ENCODE results near the gene NTN1. TPM values are rescaled to one million over a fixed set of nuclear protein-coding genes. Genes with fewer than 3 reads are reported as not detected.

NTN1 gene
- total RNA-seq, 1 donor = 1.1 TPM

GRCh38 chr17:9238340-9239245 lies 217.3 kb downstream of the NTN1 start:
- DNase-seq (ENCODE audit: low read depth in 2 of 3, low spot score in 2 of 3) = no peak

GRCh38 chr17:9239246-9239792 lies 218.0 kb downstream of the NTN1 start:
- peak in 2 of 3 donors; percentile 20 to 22 for DNase-seq (ENCODE audit: low read depth in 2 of 3, low spot score in 2 of 3)

- peak; percentile 43 to 73 (median 65) for DNase-seq (ENCODE audit: low read depth in 2 of 3, low spot score in 2 of 3)
Observed at GRCh38 chr17:9239793-9240658, 218.7 kb downstream of the NTN1 start.

- DNase-seq (ENCODE audit: low read depth in 2 of 3, low spot score in 2 of 3) = no peak
Observed at GRCh38 chr17:9240659-9241370, 219.5 kb downstream of the NTN1 start.

GRCh38 chr17:9241371-9241712 lies 220.0 kb downstream of the NTN1 start:
- peak in 2 of 3 donors; percentile 25 to 42 for DNase-seq (ENCODE audit: low read depth in 2 of 3, low spot score in 2 of 3)

- DNase-seq (ENCODE audit: low read depth in 2 of 3, low spot score in 2 of 3) = no peak
Observed at GRCh38 chr17:9241774-9242496, 220.6 kb downstream of the NTN1 start.

GRCh38 chr17:9242497-9242881 lies 221.2 kb downstream of the NTN1 start:
- no peak for DNase-seq (ENCODE audit: low read depth in 2 of 3, low spot score in 2 of 3)

- no peak for DNase-seq (ENCODE audit: low read depth in 2 of 3, low spot score in 2 of 3)
Observed at GRCh38 chr17:9242983-9243382, 221.7 kb downstream of the NTN1 start.

- no peak for DNase-seq (ENCODE audit: low read depth in 2 of 3, low spot score in 2 of 3)
Observed at GRCh38 chr17:9244066-9245052, 223.0 kb downstream of the NTN1 start.

GRCh38 chr17:9247401-9247938 lies 226.2 kb downstream of the NTN1 start:
- no peak for DNase-seq (ENCODE audit: low read depth in 2 of 3, low spot score in 2 of 3)

GRCh38 chr17:9249245-9249953 lies 228.1 kb downstream of the NTN1 start:
- DNase-seq (ENCODE audit: low read depth in 2 of 3, low spot score in 2 of 3) = no peak

- no peak for DNase-seq (ENCODE audit: low read depth in 2 of 3, low spot score in 2 of 3)
Observed at GRCh38 chr17:9251273-9251672, 230.0 kb downstream of the NTN1 start.

- DNase-seq (ENCODE audit: low read depth in 2 of 3, low spot score in 2 of 3) = no peak
Observed at GRCh38 chr17:9253308-9253707, 232.0 kb downstream of the NTN1 start.

- DNase-seq (ENCODE audit: low read depth in 2 of 3, low spot score in 2 of 3) = no peak
Observed at GRCh38 chr17:9254841-9255240, 233.5 kb downstream of the NTN1 start.

- no peak for DNase-seq (ENCODE audit: low read depth in 2 of 3, low spot score in 2 of 3)
Observed at GRCh38 chr17:9255833-9256232, 234.5 kb downstream of the NTN1 start.

- DNase-seq (ENCODE audit: low read depth in 2 of 3, low spot score in 2 of 3) = no peak
Observed at GRCh38 chr17:9256361-9256750, 235.0 kb downstream of the NTN1 start.

GRCh38 chr17:9256751-9257629 lies 235.7 kb downstream of the NTN1 start:
- peak in 2 of 3 donors; percentile 73 to 85 for DNase-seq (ENCODE audit: low read depth in 2 of 3, low spot score in 2 of 3)
